C4-2B (cell line): ENCODE measurements around the gene LTBP4.

ENCODE experiments used
- ZFX ChIP-seq: fragments of 450-650 bp; IDR thresholded peaks from 2 replicates; pipeline ENCODE4 v1.6.1; 2017
- TF ChIP-seq, protein P1 (sequence below): fragments of 450-650 bp; conservative IDR thresholded peaks from 2 replicates; pipeline ENCODE4 v1.5.1; 2017; ENCODE audit warnings: mild to moderate bottlenecking

DNA sequence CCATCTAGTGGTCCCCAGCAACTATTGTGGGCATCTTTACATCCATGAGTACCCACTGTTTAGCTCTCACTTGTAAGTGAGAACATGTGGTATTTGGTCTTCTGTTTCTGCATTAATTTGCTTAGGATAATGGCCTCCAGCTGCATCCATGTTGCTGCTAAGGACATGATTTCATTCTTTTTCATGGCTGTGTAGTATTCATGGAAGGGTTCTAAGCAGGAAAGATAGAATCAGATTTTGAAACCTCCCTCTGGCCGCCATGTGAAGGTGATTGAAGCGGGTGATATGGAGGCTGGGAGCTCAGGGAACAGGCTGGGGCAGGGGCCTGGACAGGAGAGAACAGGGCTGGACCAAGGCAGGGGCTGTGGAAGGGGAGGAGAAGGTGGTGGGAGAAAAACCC lies 20.1 kb downstream of the LTBP4 start:
- TF ChIP-seq, protein P1, sequence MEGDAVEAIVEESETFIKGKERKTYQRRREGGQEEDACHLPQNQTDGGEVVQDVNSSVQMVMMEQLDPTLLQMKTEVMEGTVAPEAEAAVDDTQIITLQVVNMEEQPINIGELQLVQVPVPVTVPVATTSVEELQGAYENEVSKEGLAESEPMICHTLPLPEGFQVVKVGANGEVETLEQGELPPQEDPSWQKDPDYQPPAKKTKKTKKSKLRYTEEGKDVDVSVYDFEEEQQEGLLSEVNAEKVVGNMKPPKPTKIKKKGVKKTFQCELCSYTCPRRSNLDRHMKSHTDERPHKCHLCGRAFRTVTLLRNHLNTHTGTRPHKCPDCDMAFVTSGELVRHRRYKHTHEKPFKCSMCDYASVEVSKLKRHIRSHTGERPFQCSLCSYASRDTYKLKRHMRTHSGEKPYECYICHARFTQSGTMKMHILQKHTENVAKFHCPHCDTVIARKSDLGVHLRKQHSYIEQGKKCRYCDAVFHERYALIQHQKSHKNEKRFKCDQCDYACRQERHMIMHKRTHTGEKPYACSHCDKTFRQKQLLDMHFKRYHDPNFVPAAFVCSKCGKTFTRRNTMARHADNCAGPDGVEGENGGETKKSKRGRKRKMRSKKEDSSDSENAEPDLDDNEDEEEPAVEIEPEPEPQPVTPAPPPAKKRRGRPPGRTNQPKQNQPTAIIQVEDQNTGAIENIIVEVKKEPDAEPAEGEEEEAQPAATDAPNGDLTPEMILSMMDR: no peak
- TF ChIP-seq ZFX: no peak
